MM.1S (cell line): ENCODE results near the gene HSPA4L.

Source experiments
- EZH2 ChIP-seq: fragments of 300-600 bp; sonication (generic); optimal IDR thresholded peaks from 2 replicates; pipeline ENCODE3; 2017; ENCODE audit warnings: low read depth, mild to moderate bottlenecking, antibody characterized with exemption, low read length, mixed read lengths
- EZH2phosphoT487 ChIP-seq: fragments of 300-600 bp; sonication (generic); IDR thresholded peaks from 2 replicates; pipeline ENCODE4 v1.6.1; 2018; ENCODE audit warnings: antibody characterized with exemption, low read length
- TF ChIP-seq, protein P1 (sequence below): fragments of 300-600 bp; sonication (generic); IDR thresholded peaks from 2 replicates; pipeline ENCODE4 v1.5.1; 2016; ENCODE audit warnings: antibody characterized with exemption, low read length, mixed read lengths

- TF ChIP-seq EZH2 (no peak), EZH2phosphoT487 (no peak)
- TF ChIP-seq, protein P1, sequence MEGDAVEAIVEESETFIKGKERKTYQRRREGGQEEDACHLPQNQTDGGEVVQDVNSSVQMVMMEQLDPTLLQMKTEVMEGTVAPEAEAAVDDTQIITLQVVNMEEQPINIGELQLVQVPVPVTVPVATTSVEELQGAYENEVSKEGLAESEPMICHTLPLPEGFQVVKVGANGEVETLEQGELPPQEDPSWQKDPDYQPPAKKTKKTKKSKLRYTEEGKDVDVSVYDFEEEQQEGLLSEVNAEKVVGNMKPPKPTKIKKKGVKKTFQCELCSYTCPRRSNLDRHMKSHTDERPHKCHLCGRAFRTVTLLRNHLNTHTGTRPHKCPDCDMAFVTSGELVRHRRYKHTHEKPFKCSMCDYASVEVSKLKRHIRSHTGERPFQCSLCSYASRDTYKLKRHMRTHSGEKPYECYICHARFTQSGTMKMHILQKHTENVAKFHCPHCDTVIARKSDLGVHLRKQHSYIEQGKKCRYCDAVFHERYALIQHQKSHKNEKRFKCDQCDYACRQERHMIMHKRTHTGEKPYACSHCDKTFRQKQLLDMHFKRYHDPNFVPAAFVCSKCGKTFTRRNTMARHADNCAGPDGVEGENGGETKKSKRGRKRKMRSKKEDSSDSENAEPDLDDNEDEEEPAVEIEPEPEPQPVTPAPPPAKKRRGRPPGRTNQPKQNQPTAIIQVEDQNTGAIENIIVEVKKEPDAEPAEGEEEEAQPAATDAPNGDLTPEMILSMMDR, result no peak
Measured at GRCh38 chr4:127832585-127832984, 50.5 kb downstream of the HSPA4L start.
